ENCODE results near the gene JAKMIP2. TPM values are rescaled to one million over a fixed set of nuclear protein-coding genes. Genes with fewer than 3 reads are reported as not detected.

Gene JAKMIP2
- total RNA-seq, 1 experiment from 2014 or later = 67.4 TPM

- Histone ChIP-seq H3K27ac (ENCODE audit: low read depth, low read length, poor library complexity, severe bottlenecking) (no peak overlapping the region), H3K9me3 (ENCODE audit: low read depth, low read length, poor library complexity, severe bottlenecking) (no peaks in the 10 kb centered on the region), H3K27me3 (replicated peaks; ENCODE audit: insufficient read depth, low read depth, low read length, poor library complexity) (no peaks in the 10 kb centered on the region), H3K4me1 (ENCODE audit: insufficient read depth, low read length, poor library complexity, severe bottlenecking) (no peaks in the 10 kb centered on the region), H3K4me3 (ENCODE audit: low read depth, low read length, poor library complexity, severe bottlenecking) (no peak overlapping the region), H3K36me3 (ENCODE audit: insufficient read depth, low read length, poor library complexity, severe bottlenecking) (no peaks in the 10 kb centered on the region)
- ChIA-PET CTCF (no interaction called here), POLR2A (ENCODE audit: low non-redundant PET) (no interaction called here)
- no TSS peak for BruUV-seq (replicated peaks)
- no peak for DNase-seq (ENCODE audit: low spot score)
- intact Hi-C loops (cut with micrococcal nuclease; ENCODE audit: unreplicated experiment) = no loop called here
- TF ChIP-seq CTCF (conservative IDR thresholded peaks at IDR 0.05; ENCODE audit: low read depth, low read length) (no peak), EZH2 (IDR thresholded peaks at IDR 0.05; ENCODE audit: borderline replicate concordance, low read depth, low read length, poor library complexity, severe bottlenecking) (no peak)
Measured at GRCh38 chr5:147539053-147539452, 243.5 kb downstream of the JAKMIP2 start.

GRCh38 chr5:147538236-147538635 is 244.3 kb downstream of the JAKMIP2 start:
- TF ChIP-seq CTCF (conservative IDR thresholded peaks at IDR 0.05; ENCODE audit: low read depth, low read length) (no peak), EZH2 (IDR thresholded peaks at IDR 0.05; ENCODE audit: borderline replicate concordance, low read depth, low read length, poor library complexity, severe bottlenecking) (no peak)
- Histone ChIP-seq H3K4me1 (ENCODE audit: insufficient read depth, low read length, poor library complexity, severe bottlenecking) (no peaks in the 10 kb centered on the region), H3K27me3 (replicated peaks; ENCODE audit: insufficient read depth, low read depth, low read length, poor library complexity) (no peaks in the 10 kb centered on the region), H3K9me3 (ENCODE audit: low read depth, low read length, poor library complexity, severe bottlenecking) (no peaks in the 10 kb centered on the region), H3K36me3 (ENCODE audit: insufficient read depth, low read length, poor library complexity, severe bottlenecking) (no peaks in the 10 kb centered on the region), H3K27ac (ENCODE audit: low read depth, low read length, poor library complexity, severe bottlenecking) (no peak overlapping the region), H3K4me3 (ENCODE audit: low read depth, low read length, poor library complexity, severe bottlenecking) (no peak overlapping the region)
- no peak for DNase-seq (ENCODE audit: low spot score)
- POLR2A ChIA-PET (ENCODE audit: low non-redundant PET) = no interaction called here
- intact Hi-C loops (cut with micrococcal nuclease; ENCODE audit: unreplicated experiment) = no loop called here
- BruUV-seq (replicated peaks) = no TSS peak
- CTCF ChIA-PET = no interaction called here

Other genes with a start within 250 kb of the JAKMIP2 start
- not detected in 2 replicates for gene SPINK1, start 48.9 kb upstream of the JAKMIP2 start, total RNA-seq (2021)
- not detected in 2 replicates for gene SCGB3A2, start 96.0 kb upstream of the JAKMIP2 start, total RNA-seq (2021)
- not detected in 2 replicates for gene C5orf46, start 123.8 kb upstream of the JAKMIP2 start, total RNA-seq (2021)

Measured in A673 (cell line).